GM19468 (cell line): ENCODE measurements around the gene AFG1L.
"Not testable (repeated sequence)": the region's sequence is repeated elsewhere in the genome, so short reads cannot be mapped to it uniquely, and the experiment has no call there.

Source experiments
- ATAC-seq: cut with Tn5 transposase; IDR thresholded peaks from one replicate; pipeline ENCODE4 v1.9.1; 2021; ENCODE audit warnings: mild to moderate bottlenecking, moderate library complexity, moderate number of reproducible peaks; ENCODE audit not compliant: unreplicated experiment; ENCODE audit errors: extremely low read depth

The AFG1L gene

DNA sequence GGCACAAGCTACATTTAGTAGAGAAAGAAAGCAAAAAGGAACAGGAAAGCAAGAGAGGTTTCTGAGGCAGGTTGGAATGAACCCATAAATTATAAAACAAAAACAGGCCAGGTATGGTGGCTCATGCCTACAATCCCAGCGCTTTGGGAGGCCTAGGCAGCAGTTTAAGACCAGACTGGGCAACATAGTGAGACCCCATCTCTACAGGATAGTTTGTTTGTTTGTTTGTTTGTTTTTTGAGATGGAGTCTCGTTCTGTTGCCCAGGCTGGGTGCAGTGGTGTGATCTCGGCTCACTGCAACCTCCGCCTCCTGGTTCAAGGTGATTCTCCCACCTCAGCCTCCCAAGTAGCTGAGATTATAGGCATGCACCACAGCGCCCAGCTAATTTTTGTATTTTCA lies 49.0 kb downstream of the AFG1L start:
- no peak for ATAC-seq

DNA sequence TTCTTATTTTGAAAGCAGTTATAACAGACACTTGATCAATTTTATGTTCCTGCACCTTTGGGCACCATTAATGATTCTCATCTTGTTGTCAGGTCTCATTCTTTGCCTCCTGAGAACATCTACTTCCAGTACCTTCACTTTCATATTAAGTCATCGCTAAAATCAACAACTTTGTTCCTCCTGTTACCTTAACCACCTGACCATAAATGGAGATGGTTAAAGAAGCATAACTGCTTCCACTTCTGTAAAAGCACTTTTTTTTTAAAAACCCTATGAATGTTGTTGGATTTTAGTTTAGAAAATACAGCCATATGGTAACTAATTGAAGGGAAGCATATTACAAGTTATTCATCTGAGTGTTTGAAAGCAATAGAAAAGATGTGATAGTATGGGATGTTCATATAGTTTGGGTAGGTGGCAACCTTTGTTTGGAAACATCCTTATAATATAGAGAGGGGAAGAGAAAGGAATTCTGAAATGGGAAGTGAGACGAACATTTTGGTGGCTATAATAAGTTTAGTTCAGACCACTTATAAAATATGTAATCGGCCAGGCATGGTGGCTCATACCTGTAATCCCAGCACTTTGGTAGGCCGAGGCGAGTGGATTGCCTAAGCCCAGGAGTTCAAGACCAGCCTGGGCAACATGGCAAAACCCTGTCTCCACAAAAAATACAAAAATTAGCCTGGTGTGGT lies 53.9 kb downstream of the AFG1L start:
- peak; percentile 85 for ATAC-seq

DNA sequence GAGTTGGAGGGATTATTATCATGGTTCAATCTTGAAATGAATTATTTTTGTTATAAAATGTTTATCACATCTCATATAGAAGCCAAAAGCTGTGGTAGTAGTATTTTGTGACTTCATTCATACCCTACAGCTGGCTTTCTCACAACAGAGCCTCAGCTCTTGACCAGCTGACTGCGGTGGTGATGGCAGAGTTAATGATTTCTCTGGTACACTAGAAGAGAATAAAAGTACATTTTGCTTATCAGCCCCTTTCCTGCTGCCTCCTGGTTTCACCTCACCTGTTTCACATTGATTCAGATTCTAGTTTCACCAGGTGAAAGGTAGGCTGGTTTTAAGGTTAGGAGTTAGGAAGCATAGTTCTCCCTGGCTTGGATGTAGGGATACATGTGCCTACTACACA lies 55.7 kb downstream of the AFG1L start:
- no peak for ATAC-seq

DNA sequence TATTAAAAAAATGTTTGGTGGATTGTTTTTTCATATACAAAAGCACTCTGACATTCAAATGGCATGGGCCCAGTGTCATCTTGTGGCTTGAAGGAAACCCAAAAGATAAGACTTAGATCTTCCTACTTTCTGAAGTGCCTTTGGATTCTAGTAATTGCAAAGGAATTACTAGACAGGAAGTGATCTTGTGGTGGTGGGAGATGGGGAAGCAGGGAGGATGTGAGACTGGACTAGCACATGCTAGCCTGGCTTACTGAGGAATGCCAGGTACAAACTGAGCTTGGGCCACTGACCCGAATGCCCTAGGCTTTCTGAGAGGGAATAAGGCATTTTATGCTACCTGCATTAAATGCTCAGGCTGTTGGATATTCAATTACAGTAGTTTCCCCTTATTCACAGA lies 59.0 kb downstream of the AFG1L start:
- ATAC-seq = no peak

DNA sequence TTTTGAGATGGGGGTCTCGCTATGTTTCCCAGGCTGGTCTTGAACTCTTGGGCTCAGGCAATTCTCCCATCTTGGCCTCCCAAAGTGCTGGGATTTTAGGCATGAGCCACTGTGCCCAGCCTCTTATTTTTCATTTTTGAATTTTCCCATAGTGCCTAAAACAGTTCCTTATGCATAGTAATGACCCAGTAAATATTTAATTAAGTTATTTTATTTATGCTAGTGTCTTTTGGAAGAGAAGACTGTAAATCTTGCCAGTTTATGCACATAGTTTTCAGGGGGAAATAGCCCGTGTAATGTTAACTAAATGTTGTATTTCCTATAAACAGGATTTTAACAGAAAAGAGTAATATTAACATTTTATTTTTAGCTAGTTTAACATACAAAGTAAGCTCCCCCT lies 60.3 kb downstream of the AFG1L start:
- ATAC-seq = no peak

DNA sequence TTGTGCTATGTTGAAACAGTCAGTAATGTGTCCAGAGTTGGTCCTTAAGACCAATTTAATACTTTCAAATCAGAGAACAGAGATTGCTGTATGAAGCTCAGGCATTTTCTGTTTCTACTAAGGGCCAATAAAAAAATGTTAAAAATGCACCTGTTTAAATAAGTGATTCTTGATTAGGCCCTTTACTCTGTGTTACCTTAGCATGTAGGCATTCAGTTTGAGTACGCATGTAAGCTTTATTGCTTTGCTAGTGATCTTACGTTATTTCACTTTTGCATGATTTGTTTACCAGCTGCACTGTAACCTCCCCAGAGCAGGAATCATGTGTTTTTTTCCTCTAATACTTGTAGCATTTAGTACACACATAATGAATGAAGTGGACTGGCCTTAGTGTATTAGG lies 61.0 kb downstream of the AFG1L start:
- no peak for ATAC-seq

DNA sequence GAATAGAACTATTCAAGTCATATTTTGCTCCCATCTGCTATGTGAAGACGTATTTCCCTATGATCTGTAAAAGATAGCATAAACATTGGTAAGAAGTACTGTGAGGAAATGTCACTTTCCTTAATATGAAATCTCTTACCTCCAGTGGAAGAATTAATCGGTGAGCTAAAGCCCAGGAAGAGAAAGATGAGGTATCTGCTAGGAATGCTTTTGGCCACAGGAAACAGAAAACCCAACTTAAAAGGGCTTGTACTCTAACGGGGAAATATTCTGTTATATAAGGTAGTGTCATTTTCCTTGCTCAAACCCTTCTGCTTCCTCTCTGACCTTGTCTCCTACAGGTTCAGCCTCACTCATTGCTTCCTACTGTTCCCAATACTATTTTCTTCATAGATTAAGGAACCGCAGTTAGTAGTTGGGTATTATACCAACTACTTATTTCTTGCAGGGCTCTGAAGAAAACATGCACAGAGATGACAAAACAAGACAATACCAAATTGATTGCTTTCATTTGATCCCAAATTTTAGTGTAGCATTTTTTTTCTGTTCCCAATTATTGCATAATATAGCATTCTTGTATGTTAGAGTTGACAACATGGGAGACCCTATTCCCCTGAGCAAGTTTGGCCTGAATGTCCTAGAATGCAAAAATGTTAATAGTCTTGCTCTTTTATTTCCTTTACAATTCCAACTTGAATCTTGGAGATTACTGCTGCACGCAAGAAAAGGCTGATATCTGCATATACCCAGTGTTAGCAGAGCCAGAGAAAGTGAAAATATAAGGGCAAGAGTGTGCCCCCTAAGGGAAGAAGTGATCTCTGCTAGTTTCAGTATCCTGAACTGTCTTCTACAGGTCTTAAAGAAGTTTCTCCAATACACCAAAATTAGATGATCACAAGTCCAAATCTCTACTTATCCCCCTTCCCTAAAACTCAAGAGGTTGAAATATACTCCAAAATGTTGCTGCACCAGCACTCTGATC lies 65.3 kb downstream of the AFG1L start:
- ATAC-seq = no peak

DNA sequence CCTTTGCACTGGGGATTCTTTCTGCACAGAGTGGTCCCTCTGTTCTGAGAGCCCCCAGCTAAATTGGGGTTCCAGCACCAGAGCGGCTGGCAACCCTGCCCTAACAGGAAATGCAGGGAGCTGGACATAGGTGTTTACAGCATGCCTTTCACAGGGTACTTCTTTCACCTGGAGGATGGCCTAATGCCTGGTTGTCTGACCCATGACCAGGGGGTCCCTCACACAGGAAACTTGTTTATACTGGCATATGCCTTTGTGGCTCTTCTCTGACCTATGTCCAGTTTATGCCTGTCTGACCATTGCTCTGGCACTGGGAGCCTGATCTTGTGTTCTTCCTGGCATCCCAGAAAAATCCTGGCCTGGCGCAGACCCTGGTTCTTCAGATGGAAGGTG lies 66.1 kb downstream of the AFG1L start:
- ATAC-seq = no peak

DNA sequence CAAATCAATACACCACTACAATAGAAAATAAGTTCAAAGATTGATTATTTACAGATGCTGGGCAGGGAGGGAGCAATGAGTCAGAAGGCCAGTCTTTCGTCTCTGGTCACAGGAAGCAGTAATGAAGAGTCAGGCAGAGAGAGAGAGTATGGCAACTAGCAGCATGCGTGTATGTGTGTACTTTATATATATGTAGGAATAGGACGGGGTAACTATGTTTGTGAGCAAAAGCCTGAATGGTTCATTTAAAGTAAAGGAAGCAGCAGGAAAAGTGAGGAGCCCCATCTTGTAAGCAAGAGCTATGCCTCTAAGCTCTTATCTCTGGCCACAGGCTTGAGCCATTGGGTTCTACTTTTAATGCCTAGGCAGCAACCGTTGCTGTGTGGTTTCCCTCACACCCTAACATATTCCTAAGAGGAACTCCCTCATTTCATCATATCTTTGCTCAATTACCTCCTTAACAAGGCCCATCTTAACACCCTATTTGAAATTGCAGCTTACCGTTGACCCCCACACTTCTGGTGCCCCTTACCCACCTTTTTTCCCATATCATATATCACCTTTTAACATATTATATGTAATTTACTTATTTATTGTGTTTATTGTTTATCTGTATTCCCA lies 66.6 kb downstream of the AFG1L start:
- no peak for ATAC-seq

DNA sequence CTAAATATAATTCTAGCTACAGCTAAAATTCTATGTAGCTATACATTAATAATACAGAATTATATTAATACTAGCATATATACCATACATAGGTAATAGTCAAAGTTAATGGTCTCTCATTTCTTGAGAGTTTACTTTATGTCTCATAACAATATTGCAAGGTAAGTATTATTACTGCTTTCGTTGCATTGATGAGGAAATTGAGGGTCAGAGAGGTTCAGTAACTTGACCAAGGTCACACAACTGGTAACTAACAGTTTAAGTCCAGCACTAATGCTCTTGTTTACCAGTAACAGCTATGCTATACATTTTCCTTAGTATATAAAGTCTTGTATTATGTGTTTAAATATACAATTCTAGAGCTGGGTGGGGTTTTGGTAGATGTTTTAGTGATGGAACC lies 67.6 kb downstream of the AFG1L start:
- ATAC-seq = no peak

DNA sequence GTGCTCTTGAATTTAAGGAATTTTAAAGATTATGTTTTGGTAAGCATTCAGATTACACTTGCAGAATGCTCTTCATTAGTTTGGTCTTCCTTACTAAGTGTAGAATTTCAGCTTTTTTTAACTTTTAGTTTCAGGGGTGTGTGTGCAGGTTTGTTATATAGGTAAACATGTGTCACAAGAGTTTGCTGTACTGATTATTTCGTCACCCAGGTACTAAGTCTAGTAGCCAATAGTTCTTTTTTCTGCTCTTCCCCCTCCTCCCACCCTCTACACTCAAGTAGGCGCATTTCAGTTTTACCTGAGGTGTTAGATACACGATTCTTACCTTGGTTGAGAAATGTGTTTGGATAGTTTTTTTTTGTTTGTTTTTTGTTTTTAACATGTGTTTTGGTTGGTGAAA lies 68.3 kb downstream of the AFG1L start:
- no peak for ATAC-seq

DNA sequence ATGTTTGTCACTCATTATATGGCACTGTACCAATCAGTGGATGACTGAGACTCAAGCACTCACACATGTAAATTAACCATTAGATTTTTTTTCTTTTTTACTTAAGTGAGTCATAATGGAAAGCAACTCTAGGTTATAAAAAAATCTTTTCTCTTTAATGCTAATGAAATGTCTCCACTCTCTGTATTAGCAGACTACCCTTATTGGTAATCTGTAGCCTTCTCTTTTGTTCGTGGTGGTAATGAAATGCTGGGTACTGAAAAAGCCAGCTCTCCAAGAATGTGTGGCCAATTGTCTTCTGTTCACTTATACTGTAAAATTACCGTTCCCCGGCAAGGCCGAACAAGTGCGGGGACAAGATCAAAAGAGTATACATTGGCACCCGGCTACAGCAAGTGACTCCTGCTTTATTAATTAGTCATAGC lies 69.0 kb downstream of the AFG1L start:
- ATAC-seq = no peak

DNA sequence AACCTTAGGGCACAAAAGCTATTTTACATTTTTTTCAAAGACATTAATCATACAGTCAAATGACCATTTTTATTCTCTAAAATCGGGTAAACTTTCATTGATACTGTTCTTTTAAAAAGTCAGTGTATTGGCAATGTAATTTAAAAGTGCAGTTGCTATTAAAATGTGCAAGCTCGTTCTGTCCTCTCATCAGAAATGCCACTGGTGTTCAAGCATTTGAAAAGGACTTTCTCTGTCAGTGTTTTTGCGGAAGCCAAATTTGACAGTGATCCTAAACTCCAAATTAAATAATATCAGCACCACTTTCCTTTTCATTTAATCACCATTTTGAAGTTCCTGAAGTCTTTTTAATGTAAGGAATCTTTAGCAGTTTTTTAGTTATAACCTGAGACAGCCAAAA lies 69.6 kb downstream of the AFG1L start:
- ATAC-seq = no peak

DNA sequence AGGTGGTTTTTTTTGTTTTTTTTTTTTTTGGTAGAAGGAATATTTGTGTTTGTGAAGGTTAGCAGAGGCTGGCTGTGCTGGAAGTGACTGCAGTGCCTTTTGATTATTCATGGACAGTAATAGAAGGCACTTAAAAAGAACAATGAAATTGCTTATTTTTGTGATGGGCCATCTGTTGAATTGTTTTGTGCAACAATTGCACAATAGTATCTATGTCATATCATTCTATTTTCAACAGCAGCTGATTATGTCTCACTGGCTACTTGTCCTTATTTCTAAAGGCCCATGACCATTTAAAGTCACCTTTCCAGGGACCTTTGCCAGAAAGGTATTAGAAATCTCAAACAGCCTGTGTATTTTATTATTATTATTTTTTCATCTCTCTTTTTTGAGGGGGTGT lies 70.6 kb downstream of the AFG1L start:
- no peak for ATAC-seq

DNA sequence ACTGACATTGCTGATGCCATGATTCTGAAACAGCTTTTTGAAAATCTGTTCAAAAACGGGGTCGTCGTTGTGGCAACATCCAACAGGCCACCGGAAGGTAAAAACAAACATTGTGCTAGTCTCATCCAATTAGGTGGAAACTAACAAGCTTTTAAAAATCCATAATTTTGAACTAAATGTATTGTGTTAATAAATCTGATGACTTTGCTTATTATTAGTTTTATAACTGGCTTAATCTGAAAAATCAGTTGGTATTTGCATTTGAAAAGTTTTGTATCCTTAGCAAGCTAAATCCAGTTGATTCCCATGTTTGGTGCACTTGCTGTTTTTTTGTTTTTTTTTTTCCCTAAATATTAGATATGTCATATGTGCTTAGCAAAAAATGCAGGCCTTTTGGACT lies 71.4 kb downstream of the AFG1L start:
- ATAC-seq = no peak

DNA sequence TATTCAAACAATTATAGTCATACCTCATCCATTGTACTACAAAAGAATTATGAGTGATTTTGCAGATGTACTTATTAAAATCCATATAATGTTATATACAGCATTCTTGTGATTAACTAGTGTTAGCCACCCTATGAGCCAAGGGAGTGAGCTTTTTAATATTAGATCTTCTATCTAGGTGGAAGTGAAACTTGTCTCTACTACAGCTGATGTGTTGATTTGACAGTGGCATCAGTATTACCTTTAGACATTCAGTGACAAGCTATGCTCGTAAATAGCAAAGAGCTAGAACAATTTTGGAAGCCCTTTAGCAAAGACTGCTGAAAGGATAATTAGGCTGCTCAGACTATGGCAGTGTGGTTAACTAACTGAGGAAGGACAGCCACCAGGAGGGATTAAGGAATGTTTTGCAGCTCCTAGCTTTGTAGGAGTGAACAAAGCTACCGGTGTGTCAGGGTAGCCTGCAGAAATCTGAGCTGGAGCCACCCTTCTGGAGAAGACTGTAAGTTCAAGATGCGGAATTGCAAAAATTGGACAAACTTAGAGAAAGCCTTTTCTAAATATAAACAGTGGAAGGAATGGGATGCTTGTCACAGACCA lies 73.7 kb downstream of the AFG1L start:
- ATAC-seq = no peak

DNA sequence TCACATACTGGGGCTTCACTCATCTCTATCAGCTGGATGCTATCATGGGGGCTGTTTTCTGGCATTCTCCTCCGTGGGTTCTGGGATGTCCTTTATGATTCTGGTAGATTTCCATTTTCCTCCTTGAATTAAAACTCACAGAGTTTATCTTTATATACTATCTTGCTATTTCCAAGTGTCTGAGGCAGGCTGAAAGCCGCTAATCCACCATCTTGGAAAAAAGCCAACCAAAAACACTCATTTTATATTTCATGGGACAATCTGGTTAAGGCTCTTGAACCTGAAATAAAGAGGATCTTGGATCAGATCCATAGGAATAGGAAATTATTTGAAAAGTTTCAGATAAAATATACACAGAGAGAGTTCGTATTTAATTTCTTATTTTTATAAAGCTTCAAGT lies 86.0 kb downstream of the AFG1L start:
- ATAC-seq = no peak

DNA sequence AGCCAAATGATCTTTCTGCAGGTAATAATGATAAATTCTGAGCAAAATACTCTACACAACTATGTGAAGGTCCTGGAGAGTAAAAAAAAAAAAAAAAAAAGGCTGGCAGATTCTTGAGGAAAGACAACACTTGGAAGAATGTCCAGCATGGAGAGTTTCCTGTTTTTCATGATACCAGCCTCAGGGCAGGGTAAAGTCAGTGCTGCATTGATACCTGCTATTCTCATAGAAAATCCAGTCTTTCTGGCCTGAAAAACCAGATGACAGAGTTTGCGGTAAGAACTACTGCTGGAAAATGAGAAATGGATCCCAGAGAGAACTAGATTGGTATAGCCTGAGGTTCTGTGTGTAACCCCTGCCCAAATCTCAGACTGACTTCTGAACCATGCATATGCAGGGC lies 89.1 kb downstream of the AFG1L start:
- ATAC-seq = no peak

DNA sequence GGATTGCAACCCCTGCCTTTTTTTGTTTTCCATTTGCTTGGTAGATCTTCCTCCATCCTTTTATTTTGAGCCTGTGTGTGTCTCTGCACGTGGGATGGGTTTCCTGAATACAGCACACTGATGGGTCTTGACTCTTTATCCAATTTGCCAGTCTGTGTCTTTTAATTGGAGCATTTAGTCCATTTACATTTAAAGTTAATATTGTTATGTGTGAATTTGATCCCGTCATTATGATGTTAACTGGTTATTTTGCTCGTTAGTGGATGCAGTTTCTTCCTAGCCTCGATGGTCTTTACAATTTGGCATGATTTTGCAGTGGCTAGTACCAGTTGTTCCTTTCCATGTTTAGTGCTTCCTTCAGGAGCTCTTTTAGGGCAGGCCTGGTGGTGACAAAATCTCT lies 94.3 kb downstream of the AFG1L start:
- ATAC-seq = not testable (repeated sequence)

DNA sequence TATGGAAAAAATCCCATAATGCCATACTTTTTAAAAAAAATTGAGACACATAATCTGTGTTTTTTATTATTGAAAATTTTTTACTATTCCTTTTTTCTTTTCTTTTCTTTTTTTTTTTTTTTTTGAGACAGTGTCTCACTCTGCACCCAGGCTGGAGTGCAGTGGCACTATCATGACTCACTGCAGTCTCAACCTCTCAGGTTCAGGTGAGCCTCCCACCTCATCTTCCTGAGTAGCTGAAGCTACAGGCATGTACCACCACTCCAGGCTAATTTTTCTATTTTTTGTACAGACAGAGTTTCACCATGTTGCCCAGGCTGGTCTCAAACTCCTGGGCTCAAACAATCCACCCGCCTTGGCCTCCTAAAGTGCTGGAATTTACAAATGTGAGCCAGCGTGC lies 100.4 kb downstream of the AFG1L start:
- ATAC-seq = no peak

DNA sequence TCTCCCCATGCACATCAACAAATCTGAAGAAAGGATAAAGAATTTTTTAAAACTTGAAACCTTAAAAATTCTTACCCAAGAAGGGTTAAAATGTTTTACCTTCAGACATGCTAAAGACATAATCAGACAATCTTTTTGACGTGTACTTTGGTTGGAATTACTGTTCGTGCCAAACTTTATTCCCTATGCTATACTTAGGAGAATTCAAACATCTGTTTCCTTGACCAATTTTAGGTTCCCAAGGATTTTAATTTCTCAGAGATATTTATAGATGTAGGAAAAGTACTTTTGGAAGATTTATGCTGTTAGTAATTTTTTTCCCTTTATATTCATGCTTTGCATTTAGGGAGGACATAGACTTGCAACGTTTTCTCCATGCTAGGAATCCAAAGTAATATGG lies 108.4 kb downstream of the AFG1L start:
- ATAC-seq = no peak
